ENCODE data around the gene PCSK1.

- no peak for TF ChIP-seq BHLHE40 (IDR thresholded peaks at IDR 0.05; ENCODE audit: borderline replicate concordance)
- TF ChIP-seq TARDBP (IDR thresholded peaks at IDR 0.05) = no peak
- TF ChIP-seq SUZ12 (IDR thresholded peaks at IDR 0.05) = no peak
- no peak for TF ChIP-seq ELF4 (IDR thresholded peaks at IDR 0.05)
- TF ChIP-seq PKNOX1 (IDR thresholded peaks at IDR 0.05) = no peak
- TF ChIP-seq SP1 (IDR thresholded peaks at IDR 0.05) = no peak
Measured at GRCh38 chr5:96396878-96397277, 36.2 kb downstream of the PCSK1 start.
